ENCODE data around the gene CDSN.

GRCh38 chr6:31092238-31092637 is 28.0 kb downstream of the CDSN start:
- TF ChIP-seq CTCF (IDR thresholded peaks at IDR 0.05 in 2 of 3, conservative IDR thresholded peaks at IDR 0.05 in 1 of 3; ENCODE audit: borderline replicate concordance in 1 of 3, insufficient read depth in 1 of 3, low read depth in 2 of 3, low read length in 2 of 3): no peak
- TF ChIP-seq YY1 (IDR thresholded peaks at IDR 0.05; ENCODE audit: extremely low read depth, insufficient replicate concordance, low read depth, low read length): no peak
- no peak for TF ChIP-seq POLR2AphosphoS5 (IDR thresholded peaks at IDR 0.05; ENCODE audit: low read depth, low read length)
- no peak for TF ChIP-seq ATF3 (IDR thresholded peaks at IDR 0.05)
- no peak for TF ChIP-seq EZH2 (IDR thresholded peaks at IDR 0.05)
- TF ChIP-seq ZNF274 (IDR thresholded peaks at IDR 0.05; ENCODE audit: low read depth, low read length): no peak
